NK-92 (cell line): ENCODE measurements around the gene ATP6V1D.
"Not testable (repeated sequence)": the region's sequence is repeated elsewhere in the genome, so short reads cannot be mapped to it uniquely, and the experiment has no call there.

Source experiments
- DNase-seq: peaks from one replicate; lab custom pipeline; 2025; ENCODE audit not compliant: unreplicated experiment; lab: John Stamatoyannopoulos, UW

Gene ATP6V1D

GRCh38 chr14:67359775-67360469, at the start of gene ATP6V1D, which contains the start of gene EIF2S1:
Gene ATP6V1D, minus strand, starts transcription at chr14:67359804. Its CDS starts 106 bp downstream, at chr14:67359698.
Gene EIF2S1, plus strand, starts transcription at chr14:67360328. Its CDS starts 4,440 bp downstream, at chr14:67364768.
- peak; percentile 91 for DNase-seq

- not testable (repeated sequence) for DNase-seq
These were observed 48.7 kb upstream of the ATP6V1D start for GRCh38 chr14:67408122-67408801.

DNA sequence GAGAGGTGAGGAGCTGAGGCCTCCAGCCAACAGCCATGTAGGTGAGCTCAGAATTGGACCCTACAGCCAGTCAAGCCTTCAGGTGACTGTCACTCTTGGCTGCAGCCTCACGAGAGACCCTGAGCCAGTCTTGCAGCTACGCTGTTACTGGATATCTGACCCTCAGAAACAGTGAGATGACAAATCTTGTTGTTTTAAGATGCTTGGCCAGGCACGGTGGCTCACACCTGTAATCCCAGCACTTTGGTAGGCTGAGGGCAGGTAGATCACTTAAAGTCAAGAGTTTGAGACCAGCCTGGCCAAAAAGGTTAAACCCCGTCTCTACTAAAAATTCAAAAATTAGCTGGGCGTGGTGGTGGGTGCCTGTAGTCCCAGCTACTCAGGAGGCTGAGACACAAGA, 46.2 kb upstream of the ATP6V1D start:
- no peak for DNase-seq

- DNase-seq = no peak
These were observed 40.8 kb upstream of the ATP6V1D start for GRCh38 chr14:67400434-67400833.

- DNase-seq = no peak
These were observed 37.9 kb upstream of the ATP6V1D start for GRCh38 chr14:67397536-67397935.

GRCh38 chr14:67396381-67396970, 36.9 kb upstream of the ATP6V1D start:
- no peak for DNase-seq

- DNase-seq = no peak
These were observed 36.2 kb upstream of the ATP6V1D start for GRCh38 chr14:67395876-67396189.

DNA sequence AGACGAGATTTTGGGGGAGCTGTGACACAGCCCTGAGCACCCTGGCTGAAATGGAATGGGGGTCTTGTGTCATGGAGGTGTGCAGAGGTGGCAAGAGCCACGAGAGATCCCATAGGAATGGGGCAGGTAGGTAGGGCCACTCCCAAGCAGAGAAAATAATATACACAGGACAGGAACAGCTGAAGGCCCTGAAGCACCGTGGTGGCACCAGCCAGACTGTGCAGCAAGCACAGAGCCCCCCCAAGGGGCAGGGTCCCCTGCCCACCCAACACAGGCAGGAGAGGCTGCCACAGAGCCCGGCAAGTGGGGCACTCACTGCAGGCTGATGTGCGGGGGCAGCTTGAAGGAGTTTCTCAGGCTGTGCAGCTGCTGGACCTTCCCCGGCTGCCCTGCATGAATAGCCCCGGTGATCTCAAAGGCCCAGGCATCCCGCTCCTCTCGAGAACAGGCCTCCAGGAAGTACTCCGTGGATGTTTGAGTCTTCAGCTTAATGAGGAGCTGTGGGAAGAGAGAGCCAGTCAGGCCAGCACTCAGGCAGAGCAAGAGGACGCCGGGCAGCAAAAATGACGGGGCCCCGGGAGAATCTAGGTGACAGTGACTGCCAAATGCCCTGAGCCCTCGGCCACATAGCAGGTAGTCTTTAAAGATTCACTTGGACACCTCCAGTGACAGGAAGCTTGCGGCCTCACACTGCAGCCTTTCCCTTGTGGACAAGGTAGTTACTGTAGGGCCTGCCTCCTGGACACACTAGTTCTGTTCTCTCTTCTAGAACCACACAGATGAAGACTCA, 35.7 kb upstream of the ATP6V1D start:
- DNase-seq = no peak

GRCh38 chr14:67393689-67394088, 34.1 kb upstream of the ATP6V1D start:
- no peak for DNase-seq

GRCh38 chr14:67392800-67393199, 33.2 kb upstream of the ATP6V1D start:
- no peak for DNase-seq

DNA sequence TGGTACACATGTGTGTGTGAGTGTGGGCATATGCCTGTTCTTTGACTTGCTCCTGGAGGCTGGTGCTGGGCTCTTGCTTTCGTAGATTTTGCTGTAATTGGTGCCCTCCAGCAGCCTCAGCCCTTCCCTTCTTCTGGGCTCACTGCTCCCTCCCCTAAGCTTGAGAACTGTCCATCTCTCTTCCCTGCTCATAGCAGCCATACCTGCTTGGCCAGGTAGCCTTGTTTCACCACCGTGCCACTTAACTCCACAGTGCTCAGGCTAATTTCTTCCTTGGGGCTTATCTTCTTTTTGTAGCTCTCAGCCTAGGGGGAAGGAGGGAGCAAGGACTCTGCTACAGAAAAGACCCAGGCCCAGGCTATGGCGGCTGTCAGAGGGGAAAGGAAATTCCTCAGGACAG, 32.5 kb upstream of the ATP6V1D start:
- no peak for DNase-seq

DNA sequence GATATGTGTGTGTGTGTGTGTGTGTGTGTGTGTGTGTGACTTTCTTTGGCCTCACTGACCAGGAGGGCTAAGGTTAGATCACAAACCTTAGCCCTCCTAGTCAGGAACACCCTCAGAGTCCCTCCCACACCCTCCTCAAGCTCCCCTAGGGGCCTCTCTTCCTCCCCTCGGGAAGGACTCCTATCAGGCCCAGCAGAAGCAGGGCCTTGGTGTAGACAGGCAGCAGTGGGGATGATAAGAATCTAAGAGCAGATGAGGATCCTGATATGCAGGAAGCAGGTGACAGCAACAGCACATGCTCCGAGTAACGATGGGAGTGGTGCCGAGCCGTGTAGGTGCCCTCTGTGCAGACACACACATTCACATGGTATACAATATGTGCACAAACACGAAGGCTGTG, 31.7 kb upstream of the ATP6V1D start:
- DNase-seq = no peak

- DNase-seq = no peak
These were observed 30.4 kb upstream of the ATP6V1D start for GRCh38 chr14:67389811-67390534.

DNA sequence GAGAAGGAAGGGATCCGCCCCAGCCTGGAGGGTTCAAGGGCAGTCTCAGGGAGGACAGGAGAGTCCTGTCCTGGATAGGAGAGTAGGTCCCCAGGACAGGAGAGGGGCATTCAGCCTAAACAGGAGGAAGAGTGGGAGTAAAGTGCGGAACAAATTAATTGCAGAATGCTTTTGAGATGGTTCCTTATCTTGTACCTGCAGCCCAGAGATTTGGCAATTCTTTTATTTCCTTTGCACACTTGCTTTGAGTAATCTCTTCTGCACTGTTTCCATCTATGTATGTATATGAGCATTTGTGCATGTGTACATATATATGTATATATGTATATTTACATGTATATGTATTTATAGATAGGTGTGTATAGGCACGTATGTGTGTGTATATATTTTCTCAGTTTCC, 29.7 kb upstream of the ATP6V1D start:
- no peak for DNase-seq

DNA sequence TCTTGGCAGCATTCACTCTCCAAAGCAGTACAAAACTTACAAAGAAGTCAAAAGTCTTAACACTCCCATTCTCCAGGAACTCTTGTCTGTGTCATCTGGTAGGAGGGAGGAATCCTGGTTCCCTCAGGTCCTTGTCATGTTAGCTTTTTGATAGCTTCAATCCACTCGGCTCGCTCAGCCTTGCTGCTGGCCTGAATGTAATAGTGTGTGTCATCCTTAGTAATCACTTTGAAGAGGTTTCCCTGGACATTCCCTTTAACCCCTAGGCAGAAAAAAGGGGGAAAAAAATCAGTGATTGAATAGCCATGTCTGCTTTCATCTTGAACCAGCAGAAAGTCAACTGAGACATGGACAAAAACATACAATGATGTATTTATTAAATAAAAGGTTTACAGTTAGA, 27.6 kb upstream of the ATP6V1D start:
- no peak for DNase-seq

DNA sequence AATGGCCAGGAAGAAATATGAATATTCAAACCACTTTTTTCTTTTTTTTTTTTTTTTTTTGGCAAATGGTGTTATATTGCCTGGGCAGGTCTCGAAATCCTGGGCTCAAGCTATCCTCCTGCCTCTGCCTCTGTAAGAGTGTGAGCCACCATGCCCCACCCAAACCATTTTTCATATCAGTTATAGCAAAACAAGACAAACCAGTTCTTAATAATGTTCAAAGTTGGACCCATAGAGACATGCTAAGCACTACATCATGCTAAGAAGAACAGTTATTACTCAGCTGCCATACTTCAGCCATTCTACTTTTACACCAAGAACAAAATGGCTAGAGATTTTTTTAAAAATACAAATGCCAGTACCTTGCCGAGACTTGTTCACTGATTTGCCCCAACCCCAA, 26.0 kb upstream of the ATP6V1D start:
- DNase-seq = no peak

GRCh38 chr14:67385120-67385519, 25.5 kb upstream of the ATP6V1D start:
- DNase-seq = no peak

- DNase-seq = no peak
These were observed 18.3 kb upstream of the ATP6V1D start for GRCh38 chr14:67377916-67378315.

GRCh38 chr14:67373347-67373746, 13.7 kb upstream of the ATP6V1D start:
- no peak for DNase-seq

GRCh38 chr14:67372833-67373232, 13.2 kb upstream of the ATP6V1D start:
- DNase-seq = no peak
